Measurements from ENCODE around the gene GLI3. TPM values are rescaled to one million over a fixed set of nuclear protein-coding genes. Genes with fewer than 3 reads are reported as not detected.
A peak's percentile ranks its signal among the peaks of the same experiment; 100 is the strongest.

GLI3 gene
- total RNA-seq, 1 experiment from 2014 or later, result 46.2 TPM

GRCh38 chr7:42192066-42192465 is 44.9 kb downstream of the GLI3 start (continued):
- TF ChIP-seq CREB1 (CRISPR knock-in tag; IDR thresholded peaks at IDR 0.05), result no peak
- no peak for TF ChIP-seq ETV6 (CRISPR knock-in tag; IDR thresholded peaks at IDR 0.05)
- TF ChIP-seq FOXK1 (CRISPR knock-in tag; IDR thresholded peaks at IDR 0.05), result no peak
- TF ChIP-seq ZSCAN18 (CRISPR knock-in tag; IDR thresholded peaks at IDR 0.05), result no peak
- no peak for TF ChIP-seq HMGXB4 (CRISPR knock-in tag; IDR thresholded peaks at IDR 0.05)
- no peak for TF ChIP-seq IRF2 (CRISPR knock-in tag; IDR thresholded peaks at IDR 0.05; ENCODE audit: borderline replicate concordance, low read depth)
- no peak for TF ChIP-seq ZNF423 (CRISPR knock-in tag; IDR thresholded peaks at IDR 0.05)

- Mint-ChIP-seq H3K36me3 (no peaks in the 10 kb centered on the region), H3K27ac (no peak overlapping the region), H3K4me1 (peaks cover 49% of the 10 kb centered on the region), H3K9me3 (no peaks in the 10 kb centered on the region), H3K4me3 (no peak overlapping the region), H3K27me3 (ENCODE audit: low read depth) (no peaks in the 10 kb centered on the region; the same call in 1 of the 2 replicates)
- TF ChIP-seq ZMAT4 (CRISPR knock-in tag; IDR thresholded peaks at IDR 0.05) (no peak), ATF2 (CRISPR knock-in tag; IDR thresholded peaks at IDR 0.05; ENCODE audit: borderline replicate concordance, low read depth) (no peak), IRF2 (CRISPR knock-in tag; IDR thresholded peaks at IDR 0.05; ENCODE audit: borderline replicate concordance, low read depth) (no peak), GABPB1 (CRISPR knock-in tag; IDR thresholded peaks at IDR 0.05) (no peak), SP1 (CRISPR knock-in tag; conservative IDR thresholded peaks at IDR 0.05) (no peak), SMAD3 (CRISPR knock-in tag; IDR thresholded peaks at IDR 0.05; ENCODE audit: borderline replicate concordance) (no peak), CBFB (CRISPR knock-in tag; IDR thresholded peaks at IDR 0.05; ENCODE audit: low read depth) (no peak), ZBTB21 (CRISPR knock-in tag; IDR thresholded peaks at IDR 0.05; ENCODE audit: borderline replicate concordance) (no peak), SOX15 (CRISPR knock-in tag; IDR thresholded peaks at IDR 0.05) (no peak), CTCF (IDR thresholded peaks at IDR 0.05) (no peak)
- POLR2A ChIA-PET, result no interaction called here
- CTCF ChIA-PET, result no interaction called here
- ATAC-seq (no peak), DNase-seq (ENCODE audit: low spot score) (no peak)
These were observed 47.5 kb downstream of the GLI3 start for GRCh38 chr7:42189535-42189934.

- CTCF ChIA-PET, result interaction anchor here (0.7 to 2.5 kb wide), 14 partner anchors 8 to 112 kb away, joined by 3 to 15 read pairs (median 4); no protein-coding TSS in a partner anchor
- DNase-seq (ENCODE audit: low spot score) (peak; percentile 61), ATAC-seq (peak; percentile 90)
These were observed 50.9 kb downstream of the GLI3 start for GRCh38 chr7:42186151-42186550.

More at GRCh38 chr7:42186151-42186550, 50.9 kb downstream of the GLI3 start:
- POLR2A ChIA-PET, result no interaction called here
- Mint-ChIP-seq H3K4me3 (no peak overlapping the region), H3K27me3 (ENCODE audit: low read depth) (no peaks in the 10 kb centered on the region), H3K4me1 (peaks cover 27% of the 10 kb centered on the region), H3K36me3 (peaks cover 4% of the 10 kb centered on the region; the same call in 1 of the 2 replicates), H3K27ac (no peak overlapping the region), H3K9me3 (no peaks in the 10 kb centered on the region)
- TF ChIP-seq NFYB (CRISPR knock-in tag; conservative IDR thresholded peaks at IDR 0.05; ENCODE audit: low read depth) (no peak), CTCF (IDR thresholded peaks at IDR 0.05) (peak; percentile 52), ZBTB43 (CRISPR knock-in tag; IDR thresholded peaks at IDR 0.05) (no peak)

All from WTC11 (cell line).